ENCODE data around the gene IMPG1.

IMPG1 gene

GRCh38 chr6:75993236-75994162, 79.0 kb downstream of the IMPG1 start:
- Histone ChIP-seq H3K27me3 (ENCODE audit: insufficient read depth, poor library complexity, severe bottlenecking) (no peaks in the 10 kb centered on the region), H3K27ac (replicated peaks) (no peak overlapping the region), H3K4me3 (replicated peaks; ENCODE audit: insufficient read depth, low read length) (no peak overlapping the region)
- no peak for DNase-seq (ENCODE audit: low read depth in 1 of 2, low spot score in 1 of 2)
- TF ChIP-seq GABPA (IDR thresholded peaks at IDR 0.05; ENCODE audit: low read depth) (no peak), CTCF (IDR thresholded peaks at IDR 0.05; ENCODE audit: insufficient read depth, low read length) (no peak), SPI1 (IDR thresholded peaks at IDR 0.05; ENCODE audit: borderline replicate concordance, low read depth) (no peak), POLR2AphosphoS5 (IDR thresholded peaks at IDR 0.05; ENCODE audit: low read depth) (no peak)
- TF ChIP-seq, protein P1, sequence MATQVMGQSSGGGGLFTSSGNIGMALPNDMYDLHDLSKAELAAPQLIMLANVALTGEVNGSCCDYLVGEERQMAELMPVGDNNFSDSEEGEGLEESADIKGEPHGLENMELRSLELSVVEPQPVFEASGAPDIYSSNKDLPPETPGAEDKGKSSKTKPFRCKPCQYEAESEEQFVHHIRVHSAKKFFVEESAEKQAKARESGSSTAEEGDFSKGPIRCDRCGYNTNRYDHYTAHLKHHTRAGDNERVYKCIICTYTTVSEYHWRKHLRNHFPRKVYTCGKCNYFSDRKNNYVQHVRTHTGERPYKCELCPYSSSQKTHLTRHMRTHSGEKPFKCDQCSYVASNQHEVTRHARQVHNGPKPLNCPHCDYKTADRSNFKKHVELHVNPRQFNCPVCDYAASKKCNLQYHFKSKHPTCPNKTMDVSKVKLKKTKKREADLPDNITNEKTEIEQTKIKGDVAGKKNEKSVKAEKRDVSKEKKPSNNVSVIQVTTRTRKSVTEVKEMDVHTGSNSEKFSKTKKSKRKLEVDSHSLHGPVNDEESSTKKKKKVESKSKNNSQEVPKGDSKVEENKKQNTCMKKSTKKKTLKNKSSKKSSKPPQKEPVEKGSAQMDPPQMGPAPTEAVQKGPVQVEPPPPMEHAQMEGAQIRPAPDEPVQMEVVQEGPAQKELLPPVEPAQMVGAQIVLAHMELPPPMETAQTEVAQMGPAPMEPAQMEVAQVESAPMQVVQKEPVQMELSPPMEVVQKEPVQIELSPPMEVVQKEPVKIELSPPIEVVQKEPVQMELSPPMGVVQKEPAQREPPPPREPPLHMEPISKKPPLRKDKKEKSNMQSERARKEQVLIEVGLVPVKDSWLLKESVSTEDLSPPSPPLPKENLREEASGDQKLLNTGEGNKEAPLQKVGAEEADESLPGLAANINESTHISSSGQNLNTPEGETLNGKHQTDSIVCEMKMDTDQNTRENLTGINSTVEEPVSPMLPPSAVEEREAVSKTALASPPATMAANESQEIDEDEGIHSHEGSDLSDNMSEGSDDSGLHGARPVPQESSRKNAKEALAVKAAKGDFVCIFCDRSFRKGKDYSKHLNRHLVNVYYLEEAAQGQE (IDR thresholded peaks at IDR 0.05; ENCODE audit: insufficient replicate concordance, low read depth), result no peak

GRCh38 chr6:75991941-75992340, 80.5 kb downstream of the IMPG1 start:
- Histone ChIP-seq H3K27ac (replicated peaks) (no peak overlapping the region), H3K4me3 (replicated peaks; ENCODE audit: insufficient read depth, low read length) (no peak overlapping the region), H3K27me3 (ENCODE audit: insufficient read depth, poor library complexity, severe bottlenecking) (no peaks in the 10 kb centered on the region)
- no peak for TF ChIP-seq GABPA (IDR thresholded peaks at IDR 0.05; ENCODE audit: low read depth)
- TF ChIP-seq, protein P1 (IDR thresholded peaks at IDR 0.05; ENCODE audit: insufficient replicate concordance, low read depth), result no peak
- no peak for TF ChIP-seq CTCF (IDR thresholded peaks at IDR 0.05; ENCODE audit: insufficient read depth, low read length)
- no peak for TF ChIP-seq POLR2AphosphoS5 (IDR thresholded peaks at IDR 0.05; ENCODE audit: low read depth)
- no peak for TF ChIP-seq SPI1 (IDR thresholded peaks at IDR 0.05; ENCODE audit: borderline replicate concordance, low read depth)
- DNase-seq (ENCODE audit: low read depth in 1 of 2, low spot score in 1 of 2), result no peak

- no peak overlapping the region for H3K4me3 ChIP-seq (replicated peaks; ENCODE audit: insufficient read depth, low read length)
- no peak for DNase-seq (ENCODE audit: low read depth in 1 of 2, low spot score in 1 of 2)
- TF ChIP-seq GABPA (IDR thresholded peaks at IDR 0.05; ENCODE audit: low read depth) (no peak), POLR2AphosphoS5 (IDR thresholded peaks at IDR 0.05; ENCODE audit: low read depth) (no peak), SPI1 (IDR thresholded peaks at IDR 0.05; ENCODE audit: borderline replicate concordance, low read depth) (no peak)
- TF ChIP-seq, protein P1 (IDR thresholded peaks at IDR 0.05; ENCODE audit: insufficient replicate concordance, low read depth), result no peak
These were observed 85.5 kb downstream of the IMPG1 start for GRCh38 chr6:75986935-75987334.

More at GRCh38 chr6:75986935-75987334, 85.5 kb downstream of the IMPG1 start:
- no peak overlapping the region for H3K27ac ChIP-seq (replicated peaks)
- no peaks in the 10 kb centered on the region for H3K27me3 ChIP-seq (ENCODE audit: insufficient read depth, poor library complexity, severe bottlenecking)

All from HL-60 (cell line).